RWPE2 (cell line): ENCODE results near the gene CENPB.

Experiments used
- ATAC-seq: fragments of 200-7000 bp; cut with Tn5 transposase; 3 replicates; pipeline ENCODE4 v1.9.1; 2021; ENCODE audit warnings: low read depth
- DNase-seq: peaks from one replicate; pipeline ENCODE4 v3.0.0-alpha.2; 2020; ENCODE audit warnings: low spot score
- H3K27ac ChIP-seq: fragments of 450-650 bp; 2 replicates; pipeline ENCODE4 v1.5.1; 2017; ENCODE audit warnings: mild to moderate bottlenecking; ENCODE audit not compliant: poor library complexity, severe bottlenecking
- H3K27me3 ChIP-seq: fragments of 250-450 bp; sonication (Bioruptor Pico); 2 replicates; pipeline ENCODE4 v1.5.1; 2021; ENCODE audit warnings: mild to moderate bottlenecking, moderate library complexity; ENCODE audit not compliant: insufficient read depth, poor library complexity, severe bottlenecking
- H3K36me3 ChIP-seq: fragments of 250-450 bp; sonication (Bioruptor Pico); 2 replicates; pipeline ENCODE4 v1.5.1; 2020; ENCODE audit warnings: low read depth, mild to moderate bottlenecking, moderate library complexity
- H3K4me1 ChIP-seq: fragments of 250-450 bp; sonication (Bioruptor Pico); 2 replicates; pipeline ENCODE4 v1.5.1; 2021; ENCODE audit warnings: mild to moderate bottlenecking, moderate library complexity; ENCODE audit not compliant: insufficient read depth, poor library complexity, severe bottlenecking
- H3K4me3 ChIP-seq: fragments of 250-450 bp; sonication (Bioruptor Pico); 2 replicates; pipeline ENCODE4 v1.5.1; 2021; ENCODE audit warnings: mild to moderate bottlenecking, moderate library complexity; ENCODE audit not compliant: severe bottlenecking
- H3K9me3 ChIP-seq: fragments of 250-450 bp; sonication (Bioruptor Pico); 2 replicates; pipeline ENCODE4 v1.5.1; 2021; ENCODE audit warnings: mild to moderate bottlenecking, moderate library complexity; ENCODE audit not compliant: severe bottlenecking
- TF ChIP-seq, protein P1 (sequence below): fragments of 450-650 bp; IDR thresholded peaks from one replicate; pipeline ENCODE4 v1.5.1; 2017; ENCODE audit warnings: mild to moderate bottlenecking, moderate library complexity; ENCODE audit not compliant: poor library complexity, severe bottlenecking

The CENPB gene

DNA sequence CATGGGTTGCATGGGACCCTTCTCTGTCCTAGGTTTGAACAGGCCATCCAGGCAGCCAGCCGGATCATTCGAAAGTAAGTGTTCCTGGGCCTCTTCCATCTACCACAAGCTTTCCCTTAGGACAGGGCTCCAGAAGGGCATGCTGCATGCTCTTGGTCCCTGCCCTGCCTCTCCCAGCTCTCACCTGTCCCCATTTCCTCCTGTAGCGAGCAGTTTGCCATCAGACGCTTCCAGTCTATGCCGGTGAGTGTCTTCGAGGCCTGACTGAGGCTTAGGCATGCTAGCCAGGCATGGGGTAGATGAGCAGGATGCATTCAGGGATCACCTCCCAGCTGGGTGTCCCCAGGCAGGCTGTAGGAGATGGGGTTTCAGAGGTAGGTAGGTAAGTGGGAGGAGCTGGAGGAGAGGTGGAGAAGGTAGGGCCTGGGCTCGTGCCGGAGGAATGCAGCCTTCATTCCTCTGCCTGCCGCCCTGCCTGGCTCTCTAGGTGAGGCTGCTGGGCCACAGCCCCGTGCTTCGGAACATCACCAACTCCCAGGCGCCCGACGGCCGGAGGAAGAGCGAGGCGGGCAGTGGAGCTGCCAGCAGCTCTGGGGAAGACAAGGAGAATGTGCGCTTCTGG lies 13.8 kb upstream of the CENPB start:
- TF ChIP-seq, protein P1, sequence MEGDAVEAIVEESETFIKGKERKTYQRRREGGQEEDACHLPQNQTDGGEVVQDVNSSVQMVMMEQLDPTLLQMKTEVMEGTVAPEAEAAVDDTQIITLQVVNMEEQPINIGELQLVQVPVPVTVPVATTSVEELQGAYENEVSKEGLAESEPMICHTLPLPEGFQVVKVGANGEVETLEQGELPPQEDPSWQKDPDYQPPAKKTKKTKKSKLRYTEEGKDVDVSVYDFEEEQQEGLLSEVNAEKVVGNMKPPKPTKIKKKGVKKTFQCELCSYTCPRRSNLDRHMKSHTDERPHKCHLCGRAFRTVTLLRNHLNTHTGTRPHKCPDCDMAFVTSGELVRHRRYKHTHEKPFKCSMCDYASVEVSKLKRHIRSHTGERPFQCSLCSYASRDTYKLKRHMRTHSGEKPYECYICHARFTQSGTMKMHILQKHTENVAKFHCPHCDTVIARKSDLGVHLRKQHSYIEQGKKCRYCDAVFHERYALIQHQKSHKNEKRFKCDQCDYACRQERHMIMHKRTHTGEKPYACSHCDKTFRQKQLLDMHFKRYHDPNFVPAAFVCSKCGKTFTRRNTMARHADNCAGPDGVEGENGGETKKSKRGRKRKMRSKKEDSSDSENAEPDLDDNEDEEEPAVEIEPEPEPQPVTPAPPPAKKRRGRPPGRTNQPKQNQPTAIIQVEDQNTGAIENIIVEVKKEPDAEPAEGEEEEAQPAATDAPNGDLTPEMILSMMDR: no peak
- peak overlapping the region; percentile 74 for H3K27ac ChIP-seq
- H3K27me3 ChIP-seq: no peaks in the 10 kb centered on the region
- ATAC-seq (no peak), DNase-seq (no peak)
- no peaks in the 10 kb centered on the region for H3K9me3 ChIP-seq
- no peak overlapping the region for H3K4me3 ChIP-seq
- peaks cover 21% of the 10 kb centered on the region for H3K4me1 ChIP-seq
- peaks cover 86% of the 10 kb centered on the region for H3K36me3 ChIP-seq

DNA sequence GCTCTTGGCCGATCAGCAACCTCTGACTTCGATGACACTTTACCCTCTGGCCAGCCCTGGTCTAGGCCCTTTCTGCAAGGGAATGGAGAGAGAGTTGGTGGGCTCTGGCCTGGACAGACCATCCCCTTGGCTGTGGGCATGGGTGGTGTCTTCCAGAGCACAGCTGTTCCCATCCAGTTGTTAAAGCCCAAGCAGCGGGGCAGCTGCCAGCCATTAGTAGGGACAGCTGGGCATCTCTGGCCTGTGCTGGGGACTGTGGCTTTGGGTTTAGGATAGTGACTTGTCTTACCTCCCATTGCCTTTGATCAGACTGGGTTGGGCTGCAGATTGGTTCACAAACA lies 12.3 kb upstream of the CENPB start:
- no peak for ATAC-seq
- Histone ChIP-seq H3K4me1 (peaks cover 15% of the 10 kb centered on the region), H3K9me3 (no peaks in the 10 kb centered on the region), H3K4me3 (no peak overlapping the region), H3K36me3 (peaks cover 71% of the 10 kb centered on the region), H3K27me3 (no peaks in the 10 kb centered on the region), H3K27ac (peak overlapping the region; percentile 74)
- TF ChIP-seq, protein P1: no peak
- no peak for DNase-seq

DNA sequence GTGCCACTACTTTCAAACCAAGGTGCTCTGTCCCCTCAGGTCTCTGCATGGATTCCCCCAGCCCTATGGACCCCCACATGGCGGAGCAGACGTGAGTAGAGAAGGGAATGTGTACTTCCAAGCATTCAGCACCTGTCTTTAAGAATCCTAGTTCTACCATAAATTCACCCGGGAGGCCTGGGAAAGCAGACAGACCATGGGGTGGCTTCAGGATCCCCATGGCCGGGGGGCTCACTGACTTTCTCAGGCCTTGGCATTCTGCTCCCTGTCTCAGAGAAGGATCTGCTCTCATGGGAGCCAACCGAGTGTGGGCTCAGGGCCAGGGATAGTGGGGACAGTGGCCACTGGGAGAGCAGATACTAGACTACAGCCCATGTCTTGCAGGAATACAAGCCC lies 11.8 kb upstream of the CENPB start:
- H3K27ac ChIP-seq: peak overlapping the region; percentile 74
- DNase-seq (no peak), ATAC-seq (no peak)
- H3K36me3 ChIP-seq: peaks cover 66% of the 10 kb centered on the region
- H3K4me3 ChIP-seq: no peak overlapping the region
- H3K9me3 ChIP-seq: no peaks in the 10 kb centered on the region
- H3K27me3 ChIP-seq: no peaks in the 10 kb centered on the region
- TF ChIP-seq, protein P1: no peak
- peaks cover 11% of the 10 kb centered on the region for H3K4me1 ChIP-seq

DNA sequence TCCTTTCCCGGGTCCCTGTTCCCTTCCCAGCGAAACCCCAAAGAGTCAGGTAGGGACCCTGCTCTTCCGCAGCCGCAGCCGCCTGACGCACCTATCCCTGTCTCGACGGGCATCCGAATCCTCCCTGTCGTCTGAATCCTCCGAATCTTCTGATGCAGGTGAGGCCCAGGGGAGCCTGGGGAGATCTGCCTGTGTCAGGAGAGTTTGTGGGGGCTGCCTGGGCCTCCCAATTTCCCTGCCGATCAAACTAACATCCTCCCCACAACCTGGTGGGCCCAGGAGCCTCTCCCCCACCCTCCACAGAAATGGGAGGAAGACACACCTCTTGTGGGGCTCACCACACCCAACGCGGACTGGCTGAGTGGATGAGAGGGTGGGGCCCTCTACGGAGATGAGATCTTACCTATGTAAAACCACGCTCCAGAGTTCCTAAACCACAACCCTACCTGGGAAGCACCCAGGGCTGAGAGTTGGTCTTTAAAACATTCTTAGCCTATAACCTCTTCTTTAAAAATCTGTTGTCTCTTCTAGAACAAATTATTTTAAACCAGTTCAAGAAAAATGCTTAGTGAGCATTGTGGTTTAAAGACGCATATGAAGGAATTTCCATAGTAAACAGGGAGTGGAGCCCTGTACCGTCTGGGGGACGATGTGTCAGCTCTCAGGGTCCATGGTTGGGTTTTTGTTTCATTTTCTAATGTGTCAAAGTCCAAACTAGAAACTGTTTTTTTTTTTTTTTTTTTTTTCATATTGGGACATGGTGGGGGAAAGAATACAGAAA lies 11.2 kb upstream of the CENPB start:
- Histone ChIP-seq H3K36me3 (peaks cover 60% of the 10 kb centered on the region), H3K27ac (peak overlapping the region; percentile 74), H3K27me3 (no peaks in the 10 kb centered on the region), H3K4me1 (peaks cover 11% of the 10 kb centered on the region), H3K4me3 (peak overlapping the region; percentile 82), H3K9me3 (no peaks in the 10 kb centered on the region)
- peak; percentile 53 for ATAC-seq
- no peak for DNase-seq
- TF ChIP-seq, protein P1: no peak

DNA sequence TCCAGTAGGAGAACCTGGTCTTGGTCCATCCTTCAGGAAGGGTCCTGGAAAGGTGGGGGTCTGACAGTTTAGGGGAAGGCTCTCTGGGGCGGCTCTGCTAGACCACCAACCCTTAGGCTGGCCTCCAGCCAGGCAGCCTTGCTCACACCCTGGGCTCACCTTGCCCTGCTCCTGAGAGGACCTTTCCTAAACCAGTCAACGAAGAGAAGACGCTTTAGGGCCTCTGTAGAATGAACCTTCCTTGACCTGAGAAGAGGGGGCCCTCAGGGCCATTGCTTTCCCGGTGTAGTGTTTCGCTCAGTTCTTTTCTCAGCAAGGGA lies 10.6 kb upstream of the CENPB start:
- DNase-seq: no peak
- TF ChIP-seq, protein P1: no peak
- Histone ChIP-seq H3K4me3 (peak overlapping the region; percentile 82), H3K36me3 (peaks cover 54% of the 10 kb centered on the region), H3K27ac (peak overlapping the region; percentile 74), H3K4me1 (peaks cover 11% of the 10 kb centered on the region), H3K9me3 (no peaks in the 10 kb centered on the region), H3K27me3 (no peaks in the 10 kb centered on the region)
- 0 out of 3 replicates have a peak, but pooled peaks have one; percentile 1 for ATAC-seq
